HG03135 (cell line): ENCODE data around the gene SYDE2.
"Not testable (repeated sequence)": the region's sequence is repeated elsewhere in the genome, so short reads cannot be mapped to it uniquely, and the experiment has no call there.

Experiments
- ATAC-seq: cut with Tn5 transposase; IDR thresholded peaks from one replicate; pipeline ENCODE4 v1.9.1; 2021; ENCODE audit warnings: mild to moderate bottlenecking, moderate library complexity; ENCODE audit not compliant: unreplicated experiment

SYDE2 gene

DNA sequence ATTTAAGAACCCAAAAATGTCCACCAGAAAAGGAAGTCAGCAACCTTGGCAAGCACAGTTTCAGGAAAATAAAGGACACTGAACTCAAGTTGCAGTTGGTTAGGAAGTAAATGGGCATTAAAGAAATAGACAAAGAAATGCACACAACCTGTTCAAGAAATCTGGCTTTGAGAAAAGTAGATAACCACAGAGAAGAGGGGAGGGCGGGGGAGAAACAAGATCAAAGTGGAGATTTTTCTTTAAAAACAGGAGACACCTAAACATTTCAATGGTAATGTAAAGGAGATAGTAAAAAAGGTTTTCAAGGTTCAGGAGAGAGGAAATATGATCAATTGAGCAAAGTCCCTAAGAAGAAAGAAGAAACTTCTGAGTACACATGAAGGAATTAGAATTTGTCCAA, 29.1 kb downstream of the SYDE2 start:
- ATAC-seq = no peak

GRCh38 chr1:85168884-85169283, 31.9 kb downstream of the SYDE2 start:
- no peak for ATAC-seq

DNA sequence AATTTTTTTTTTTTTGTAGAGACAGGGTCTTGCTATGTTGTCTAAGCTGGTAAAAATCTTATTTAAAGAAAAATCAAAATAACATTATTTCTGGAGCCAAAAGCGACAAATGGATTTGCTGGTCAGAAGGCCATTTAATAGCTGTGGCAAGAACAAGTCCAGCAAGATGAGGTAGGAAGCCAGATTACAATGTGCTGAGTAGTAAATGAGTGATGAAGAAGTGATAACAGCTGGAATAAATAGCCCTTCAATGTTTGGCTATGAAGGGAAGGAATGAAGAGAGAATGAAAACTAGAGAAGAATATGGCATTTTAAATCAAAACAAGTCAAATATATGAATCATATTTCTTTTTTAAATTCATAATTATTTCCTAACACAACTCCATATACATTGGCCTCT, 34.5 kb downstream of the SYDE2 start:
- ATAC-seq = no peak

GRCh38 chr1:85158910-85159309, 41.9 kb downstream of the SYDE2 start:
- no peak for ATAC-seq

- ATAC-seq = no peak
Measured at GRCh38 chr1:85157436-85157835, 43.4 kb downstream of the SYDE2 start.

DNA sequence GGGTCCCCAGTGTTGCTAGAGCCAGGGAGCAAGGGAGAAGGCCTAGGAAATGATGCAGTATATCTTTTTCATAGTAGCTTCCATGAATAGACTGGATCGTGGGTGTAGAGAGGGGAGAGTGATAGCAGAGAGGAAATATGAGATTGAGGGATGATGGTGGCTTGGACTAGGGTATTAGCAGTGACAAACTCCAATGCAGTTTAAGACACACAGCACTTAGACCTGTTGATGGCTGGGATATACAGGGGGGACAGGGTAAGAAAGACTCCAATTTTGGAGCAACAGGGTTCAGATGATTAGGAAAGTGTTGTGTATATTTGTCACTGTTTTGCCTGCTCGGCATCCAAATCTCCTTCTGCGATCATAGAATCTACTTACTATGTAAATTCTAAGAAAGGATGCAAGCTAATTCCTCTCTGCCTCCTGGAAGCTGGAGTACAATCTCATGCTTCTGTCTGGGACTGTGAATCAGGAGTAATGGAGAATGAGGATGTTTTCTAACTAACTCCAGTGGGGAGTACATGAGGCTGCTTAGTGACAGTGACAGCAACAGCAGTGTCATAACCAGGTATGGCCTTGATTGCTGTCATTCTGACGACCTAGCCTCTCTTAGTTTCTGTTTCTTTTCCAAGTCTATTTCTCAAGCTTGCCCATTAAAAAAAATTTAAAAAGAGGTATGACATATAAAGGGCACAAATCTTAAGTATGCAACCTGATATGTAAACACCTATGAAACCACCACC, 47.5 kb downstream of the SYDE2 start:
- ATAC-seq = peak; percentile 65

DNA sequence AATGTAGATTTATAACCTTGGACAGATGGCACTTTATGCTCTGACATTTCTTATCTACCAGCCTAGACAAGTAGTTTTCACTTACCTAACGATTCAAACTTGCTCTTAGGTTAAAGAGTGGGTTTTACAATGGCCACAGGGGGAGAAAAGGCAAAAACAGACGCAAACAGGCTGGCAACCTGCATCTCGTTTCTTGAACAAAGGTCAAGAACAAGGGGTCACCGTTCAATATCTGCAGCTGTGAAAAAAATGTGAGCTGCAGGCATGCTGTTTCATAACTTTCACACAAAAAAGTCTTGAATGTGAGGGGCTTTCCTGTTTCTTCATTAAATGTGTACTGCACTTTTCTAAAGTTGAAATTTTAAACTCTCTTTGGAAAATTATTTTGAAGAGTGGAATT, 49.4 kb downstream of the SYDE2 start:
- no peak for ATAC-seq

DNA sequence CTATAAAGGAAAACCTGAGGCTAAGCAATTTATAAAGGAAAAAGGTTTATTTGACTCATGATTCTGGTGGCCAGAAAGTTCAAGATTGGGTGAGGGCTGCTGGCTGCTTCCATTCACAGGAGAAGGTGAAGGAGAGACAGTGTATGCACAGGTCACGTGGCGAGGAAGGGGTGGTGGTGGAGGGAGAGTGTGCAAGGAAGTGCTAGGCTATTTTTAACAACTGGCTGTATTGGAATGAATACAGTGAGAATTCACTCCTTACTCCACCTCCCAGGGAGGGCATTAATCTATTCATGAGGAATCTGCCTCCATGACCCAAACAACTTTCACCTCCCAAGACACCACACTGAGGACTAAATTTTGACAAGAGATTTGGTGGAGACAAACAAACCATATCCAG, 51.0 kb downstream of the SYDE2 start:
- ATAC-seq = no peak

GRCh38 chr1:85148524-85149250, 52.1 kb downstream of the SYDE2 start:
- peak; percentile 68 for ATAC-seq

GRCh38 chr1:85146972-85147359, 53.9 kb downstream of the SYDE2 start:
- no peak for ATAC-seq

GRCh38 chr1:85146298-85146971, 54.4 kb downstream of the SYDE2 start:
- ATAC-seq = not testable (repeated sequence)

DNA sequence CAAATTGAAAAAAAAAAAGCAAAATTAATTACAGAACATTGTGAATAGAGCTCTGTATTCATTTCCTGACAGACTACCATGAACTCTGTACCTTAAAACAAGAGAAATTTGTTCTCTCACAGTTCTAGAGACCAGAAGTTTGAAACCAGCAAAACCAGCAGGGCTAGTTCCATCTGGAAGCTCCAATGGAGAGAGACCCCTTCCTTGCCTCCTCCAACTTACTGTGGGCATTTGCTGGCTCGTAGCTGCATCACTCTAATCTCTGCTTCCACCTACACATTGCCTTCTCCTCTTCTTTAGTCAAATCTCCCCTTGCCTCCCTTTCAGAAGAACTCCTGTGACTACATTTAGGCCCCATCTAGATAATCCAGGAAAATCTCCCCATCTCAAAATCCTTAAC, 56.5 kb downstream of the SYDE2 start:
- no peak for ATAC-seq

DNA sequence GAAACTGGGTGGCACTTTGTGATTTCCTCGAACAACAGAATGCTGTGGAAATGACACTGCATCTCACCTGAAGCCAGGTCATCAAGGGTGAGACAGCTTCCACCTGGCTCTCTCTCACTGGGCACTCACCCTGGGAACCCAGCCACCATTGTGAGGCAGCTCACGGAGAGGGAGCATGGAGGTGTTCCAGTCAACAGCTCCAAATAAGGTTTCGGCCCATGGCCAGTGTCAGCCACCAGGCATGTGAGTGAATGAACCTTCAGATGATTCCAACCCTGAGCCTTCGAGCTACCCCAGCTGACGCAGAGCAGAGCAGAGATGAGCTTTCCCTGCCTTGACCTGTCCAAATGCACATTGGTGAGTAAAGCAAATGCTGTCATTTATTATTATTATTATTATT, 58.1 kb downstream of the SYDE2 start:
- no peak for ATAC-seq

- not testable (repeated sequence) for ATAC-seq
Measured at GRCh38 chr1:85138439-85138838, 62.4 kb downstream of the SYDE2 start.

DNA sequence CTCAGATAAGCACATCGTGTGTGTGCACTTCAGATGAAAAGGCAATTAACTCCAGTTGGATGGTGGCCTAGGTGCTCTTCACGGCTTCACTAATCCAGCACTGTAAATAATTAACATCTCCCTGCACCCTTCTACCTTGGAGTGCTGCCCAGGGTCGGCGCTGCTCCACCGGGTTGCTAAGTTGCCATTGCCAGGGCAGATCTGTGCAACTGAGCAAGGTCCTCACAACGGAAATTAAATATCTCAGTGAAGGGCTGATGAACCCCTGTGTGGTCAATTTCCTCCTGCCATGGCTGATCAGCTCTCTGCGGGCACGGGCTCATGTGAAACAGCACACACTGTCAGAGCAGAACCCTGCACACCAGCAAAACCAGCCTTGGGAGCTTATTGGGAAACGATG, 63.2 kb downstream of the SYDE2 start:
- no peak for ATAC-seq

GRCh38 chr1:85135392-85135798, 65.4 kb downstream of the SYDE2 start:
- ATAC-seq = no peak

DNA sequence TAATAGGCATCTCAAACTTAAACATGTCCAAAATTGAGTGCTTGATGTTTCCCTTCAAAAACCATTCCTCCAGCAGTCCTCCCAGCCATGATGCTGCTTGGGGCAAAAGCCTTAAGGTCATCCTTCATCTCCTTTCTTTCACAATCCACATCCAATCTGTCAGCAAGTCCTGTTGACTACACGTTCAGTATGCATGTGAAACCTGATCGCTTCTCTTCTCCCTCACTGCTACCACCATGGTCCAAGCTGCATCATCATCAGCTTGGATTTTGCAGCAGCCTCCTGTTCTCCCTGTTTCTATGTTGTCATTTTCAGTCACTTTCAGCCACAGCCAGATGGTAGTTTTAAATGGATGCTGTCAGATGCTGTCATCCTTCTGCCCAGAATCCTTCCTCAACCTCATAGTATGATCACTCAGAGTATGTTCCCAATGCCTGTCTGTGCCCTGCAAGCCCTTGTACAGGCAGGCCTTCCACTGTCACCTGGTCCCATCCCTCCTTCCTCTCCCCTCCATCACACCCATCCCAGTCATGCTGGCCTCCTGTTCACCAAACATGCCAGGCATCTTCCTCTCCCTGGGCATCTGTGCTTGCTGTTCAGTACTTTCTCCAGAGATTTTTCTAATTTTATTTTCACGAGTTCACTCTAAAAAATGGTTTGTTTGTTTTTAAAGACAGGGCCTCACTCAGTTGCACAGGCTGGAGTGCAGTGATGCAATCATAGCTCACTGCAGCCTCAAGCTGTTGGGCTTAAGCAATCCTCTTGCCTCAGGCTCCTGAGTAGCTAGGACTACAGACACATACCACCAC, 66.0 kb downstream of the SYDE2 start:
- ATAC-seq = no peak

DNA sequence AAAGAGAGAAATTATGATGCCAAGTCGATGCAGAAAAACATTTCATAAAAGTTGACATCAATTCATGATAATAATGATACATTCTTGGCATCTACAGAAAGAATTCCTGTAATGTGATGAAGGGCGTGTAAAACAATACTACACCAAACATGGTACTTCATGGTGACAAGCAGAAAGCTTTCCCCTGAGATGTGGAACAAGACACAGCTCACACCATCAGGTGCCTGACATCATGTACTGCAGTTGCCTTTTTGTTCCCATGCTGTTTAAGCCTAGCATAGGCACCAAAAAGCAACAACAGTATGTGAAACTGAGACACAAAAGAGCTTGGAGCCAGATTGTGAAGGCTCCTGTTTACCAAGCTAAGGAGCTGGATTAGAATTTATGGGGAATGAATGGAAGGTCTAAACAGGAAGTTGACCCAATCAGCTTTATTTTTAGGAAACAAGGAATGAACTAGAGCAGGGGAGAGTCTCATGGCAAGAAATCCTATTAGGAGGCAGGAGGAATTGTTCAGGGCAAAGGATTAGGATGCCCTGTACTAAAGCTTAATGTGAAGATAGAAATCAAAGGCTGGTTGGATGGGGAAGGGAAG, 67.2 kb downstream of the SYDE2 start:
- ATAC-seq = no peak

DNA sequence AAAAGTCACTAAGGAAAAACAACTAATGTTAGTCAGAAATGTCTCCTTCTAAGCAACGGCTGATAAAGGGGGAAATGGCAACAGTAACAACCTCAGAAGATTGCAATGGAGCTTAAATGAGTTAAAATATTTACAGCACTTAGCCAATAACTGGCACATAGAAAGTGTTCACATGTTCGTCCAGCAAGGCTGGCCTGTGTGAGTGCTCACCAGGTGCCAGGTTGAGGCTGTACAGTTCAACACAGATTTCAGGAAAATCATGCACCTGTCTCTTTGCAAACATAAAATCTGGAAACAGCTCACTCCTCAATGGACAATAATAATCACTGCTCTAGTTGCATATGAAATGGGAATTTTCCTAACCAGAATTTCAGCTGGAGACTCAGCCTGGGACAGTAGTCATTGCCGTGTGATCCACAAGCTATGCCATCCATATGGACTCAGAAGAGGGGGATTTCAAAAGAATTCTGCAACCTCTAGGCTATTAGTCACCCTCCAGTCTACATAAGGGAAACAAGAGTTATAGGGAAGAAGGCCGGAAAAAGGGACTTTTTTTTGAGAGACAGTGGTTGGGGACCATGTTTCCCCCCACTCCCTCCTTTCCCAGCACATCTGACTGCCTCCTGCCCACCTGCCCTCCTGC, 68.6 kb downstream of the SYDE2 start:
- no peak for ATAC-seq

DNA sequence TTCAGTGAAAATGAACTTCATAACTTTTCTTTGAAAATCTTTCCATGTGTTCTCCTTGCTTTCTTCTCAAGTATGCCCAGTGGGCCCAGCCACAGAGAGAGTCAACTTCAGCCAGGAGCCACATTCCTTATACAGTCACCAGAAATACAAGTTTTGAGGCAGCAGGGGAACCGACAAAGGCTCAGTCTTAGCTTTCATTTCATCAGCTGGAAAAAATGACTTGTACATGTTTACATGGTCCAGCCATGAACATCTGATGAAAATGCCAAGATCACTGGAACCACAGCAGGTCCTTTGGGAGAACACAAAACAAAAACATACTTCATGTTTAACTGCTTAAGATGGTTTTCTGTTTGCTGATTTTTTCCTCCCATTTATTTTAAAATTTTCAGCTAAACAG, 72.5 kb downstream of the SYDE2 start:
- ATAC-seq = no peak
